RCC 7860 (cell line): ENCODE data around the gene ACSS3.
"Not testable (repeated sequence)": the region's sequence is repeated elsewhere in the genome, so short reads cannot be mapped to it uniquely, and the experiment has no call there.

ENCODE experiments used
- DNase-seq: peaks from one replicate; pipeline ENCODE4 v3.0.0-alpha.2; 2015; ENCODE audit warnings: low spot score
- FAIRE-seq: peaks from 2 replicates; lab custom pipeline; 2012; peaks lifted over from hg19 to GRCh38; lab: Jason Lieb, UNC

ACSS3 gene

GRCh38 chr12:81089412-81089811 lies 11.5 kb downstream of the ACSS3 start:
- no peak for FAIRE-seq
- no peak for DNase-seq

GRCh38 chr12:81092053-81092452 lies 14.2 kb downstream of the ACSS3 start:
- FAIRE-seq, result no peak

DNA sequence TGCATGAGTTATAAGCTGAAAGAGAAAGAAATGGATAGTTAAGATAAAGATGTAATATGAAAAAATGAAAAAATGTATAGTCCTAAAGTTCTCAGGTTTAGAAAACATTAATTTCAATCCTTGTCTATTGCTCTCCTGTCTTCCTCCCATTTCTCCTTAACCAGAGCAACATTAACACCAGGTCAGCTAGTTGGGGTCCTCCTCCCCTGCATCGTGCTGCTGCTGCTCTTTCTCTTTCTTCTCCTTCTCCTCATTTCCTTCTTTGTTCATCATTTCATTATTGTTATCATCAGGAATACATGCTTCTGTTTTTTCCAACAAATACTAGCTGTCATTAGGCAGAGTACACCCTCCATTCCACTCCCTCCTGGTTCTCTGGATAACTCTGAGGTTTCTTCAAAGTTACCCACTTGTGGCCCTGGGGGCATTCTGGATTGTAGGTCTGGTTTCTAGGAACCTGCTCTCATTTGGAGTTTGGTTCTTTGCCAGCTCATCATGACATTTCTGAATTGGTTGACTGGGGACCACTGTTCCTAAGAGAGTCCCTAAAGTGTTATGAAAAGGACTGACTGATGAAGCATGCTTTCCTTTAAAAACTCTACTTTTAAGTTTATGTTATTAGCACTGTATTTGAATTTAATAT lies 17.0 kb downstream of the ACSS3 start:
- no peak for FAIRE-seq
- DNase-seq, result no peak

More at GRCh38 chr12:81092053-81092452, 14.2 kb downstream of the ACSS3 start:
- DNase-seq, result no peak

- DNase-seq (no peak), FAIRE-seq (no peak)
These were observed 17.8 kb downstream of the ACSS3 start for GRCh38 chr12:81095501-81096232.

DNA sequence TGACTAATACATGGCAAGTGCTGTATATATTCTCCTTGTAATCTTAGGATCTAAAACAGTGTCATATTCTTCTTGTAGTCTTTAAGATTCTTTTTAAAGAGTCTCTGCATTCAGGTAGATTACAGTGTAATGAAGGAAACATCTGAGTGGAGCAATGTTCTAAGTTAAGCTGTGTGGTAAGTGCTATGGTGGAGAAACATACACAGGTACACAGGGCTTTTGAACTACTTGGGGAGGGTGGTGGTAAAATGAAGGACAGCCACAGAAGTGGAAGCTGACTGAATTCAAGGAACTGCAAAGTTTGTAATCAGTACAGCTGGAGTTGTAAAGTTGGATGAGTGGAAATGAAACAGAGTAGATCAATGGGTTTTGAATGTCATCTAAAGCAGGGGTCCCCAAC lies 27.8 kb downstream of the ACSS3 start:
- FAIRE-seq (no peak), DNase-seq (no peak)

DNA sequence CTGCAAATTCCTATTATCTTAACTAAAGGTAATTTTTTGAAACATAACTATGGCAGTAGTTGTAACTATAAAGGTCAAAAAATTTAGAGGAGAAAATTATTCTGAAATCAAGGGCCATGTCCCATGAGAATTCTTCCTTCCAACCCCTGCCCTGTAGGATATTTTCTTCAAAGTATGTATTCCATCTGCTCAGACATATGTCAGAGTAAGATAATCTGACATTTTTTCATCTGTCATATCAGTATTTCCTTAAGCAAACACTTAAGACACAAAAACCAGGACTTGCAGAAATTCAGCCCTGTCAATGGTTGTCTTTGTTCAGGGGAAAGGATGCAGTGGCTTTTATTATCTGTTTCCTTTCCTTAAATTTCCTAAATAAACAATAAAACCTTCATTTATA lies 36.3 kb downstream of the ACSS3 start:
- DNase-seq (no peak), FAIRE-seq (no peak)

DNA sequence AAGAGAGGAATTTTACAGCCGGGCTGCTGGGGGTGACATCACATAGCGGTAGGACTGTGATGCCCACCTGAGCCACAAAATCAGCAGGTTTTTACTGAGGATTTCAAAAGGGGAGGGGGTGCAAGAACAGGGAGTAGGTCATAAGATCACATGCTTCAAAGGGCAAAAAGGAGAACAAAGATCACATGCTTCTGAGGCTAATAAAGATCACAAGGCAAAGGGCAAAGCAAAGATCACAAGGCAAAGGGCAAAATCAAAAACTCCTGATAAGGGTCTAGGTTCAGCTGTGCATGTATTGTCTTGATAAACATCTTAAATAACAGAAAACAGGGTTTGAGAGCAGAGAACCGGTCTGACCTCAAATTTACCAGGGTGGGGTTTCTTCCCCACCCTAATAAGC lies 41.2 kb downstream of the ACSS3 start:
- FAIRE-seq, DNase-seq: not testable (repeated sequence)

DNA sequence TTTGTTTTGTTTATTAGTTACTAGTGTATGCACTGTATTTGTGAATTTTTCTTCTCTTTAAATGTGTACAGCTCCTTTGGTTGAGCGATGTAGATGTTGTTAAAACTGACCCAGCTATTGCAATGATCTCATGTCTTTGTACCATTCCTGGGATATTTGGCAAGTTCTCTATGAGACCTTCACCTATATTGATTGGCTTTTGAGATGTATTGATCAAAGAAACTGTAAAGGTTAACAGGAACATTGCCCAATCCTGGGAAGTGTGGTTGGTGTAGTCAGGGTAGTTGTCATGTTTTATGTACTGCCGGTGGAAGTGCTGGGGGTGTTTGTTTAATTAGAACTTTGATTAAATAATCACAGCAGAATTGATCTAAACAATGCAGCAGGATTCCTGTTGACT lies 43.1 kb downstream of the ACSS3 start:
- FAIRE-seq, result no peak
- DNase-seq, result no peak

DNA sequence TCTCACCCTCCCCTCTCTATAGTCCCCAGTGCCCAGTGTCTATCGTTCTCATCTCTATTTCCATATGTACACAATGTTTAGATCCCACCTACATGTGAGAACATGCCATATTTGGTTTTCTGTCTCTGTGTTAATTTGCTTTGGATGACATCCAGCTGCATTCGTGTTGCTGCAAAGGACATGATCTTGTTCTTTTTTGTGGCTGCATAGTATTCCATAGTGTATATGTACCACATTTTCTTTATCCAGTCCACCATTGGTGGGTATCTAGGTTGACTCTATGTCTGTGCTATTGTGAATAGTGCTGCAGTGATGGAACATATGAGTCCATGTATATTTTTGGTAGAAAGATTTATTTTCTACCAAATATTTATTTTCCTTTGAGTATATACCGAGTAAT lies 45.7 kb downstream of the ACSS3 start:
- FAIRE-seq, result no peak
- no peak for DNase-seq

- DNase-seq (no peak), FAIRE-seq (no peak)
These were observed 47.8 kb downstream of the ACSS3 start for GRCh38 chr12:81125691-81126090.

DNA sequence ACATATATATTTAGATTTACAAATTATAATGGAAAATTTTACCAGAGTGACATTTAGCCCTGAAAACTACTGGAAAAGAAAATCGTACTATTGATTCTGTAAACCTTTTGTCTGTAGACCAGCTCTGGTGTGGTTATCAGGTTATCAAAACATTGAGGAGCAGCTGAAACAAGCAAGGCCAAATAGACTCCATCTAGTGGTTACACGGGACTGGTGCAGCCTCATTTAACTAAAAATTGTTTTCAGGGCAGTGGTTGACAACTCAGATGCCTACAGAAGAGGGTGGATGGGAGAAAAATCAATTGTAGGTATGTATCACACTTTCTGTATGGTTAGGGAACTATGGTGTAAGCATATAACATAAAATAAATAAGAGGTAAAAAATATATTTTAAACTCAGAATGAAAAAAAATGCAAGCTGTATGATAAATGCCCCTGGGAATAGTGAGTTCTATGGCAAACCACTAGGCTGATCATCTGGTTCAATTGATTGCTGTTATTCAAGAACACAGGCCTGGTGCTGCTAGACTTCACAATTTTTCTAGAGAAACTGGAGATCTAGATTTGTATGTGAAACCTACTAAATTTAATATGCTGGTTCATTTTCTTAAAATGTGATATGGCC lies 51.2 kb downstream of the ACSS3 start:
- FAIRE-seq, result peak; percentile 38

GRCh38 chr12:81136519-81136918 lies 58.6 kb downstream of the ACSS3 start:
- DNase-seq (no peak), FAIRE-seq (no peak)

More for the DNA sequence above, 51.2 kb downstream of the ACSS3 start:
- DNase-seq, result peak; percentile 11

- DNase-seq (no peak), FAIRE-seq (no peak)
These were observed 59.9 kb downstream of the ACSS3 start for GRCh38 chr12:81137801-81138200.

DNA sequence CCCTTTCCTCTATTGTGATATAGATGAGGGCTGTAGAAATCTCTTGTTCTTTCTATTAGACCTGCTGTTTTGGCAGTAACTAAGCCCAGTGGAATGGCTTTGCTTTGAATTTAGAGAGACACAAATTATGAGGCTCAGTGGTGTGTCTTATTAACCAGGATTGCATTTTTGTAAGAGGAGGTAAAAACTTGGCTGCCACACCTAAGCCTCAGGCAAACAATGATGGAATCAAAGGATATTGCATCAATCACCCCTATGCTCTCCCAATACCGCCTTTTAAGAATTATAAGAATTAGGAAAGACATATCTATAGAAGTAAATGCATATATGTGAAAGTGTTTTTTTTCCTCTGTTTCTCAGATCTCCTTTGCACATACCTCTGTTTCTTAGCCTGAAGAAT lies 63.3 kb downstream of the ACSS3 start:
- FAIRE-seq (no peak), DNase-seq (no peak)

GRCh38 chr12:81143057-81143456 lies 65.2 kb downstream of the ACSS3 start:
- DNase-seq, result no peak
- no peak for FAIRE-seq

- DNase-seq (no peak), FAIRE-seq (no peak)
These were observed 68.6 kb downstream of the ACSS3 start for GRCh38 chr12:81146228-81147225.

- FAIRE-seq (no peak), DNase-seq (no peak)
These were observed 69.5 kb downstream of the ACSS3 start for GRCh38 chr12:81147292-81147919.

- DNase-seq, result no peak
- no peak for FAIRE-seq
These were observed 72.5 kb downstream of the ACSS3 start for GRCh38 chr12:81150382-81150781.

DNA sequence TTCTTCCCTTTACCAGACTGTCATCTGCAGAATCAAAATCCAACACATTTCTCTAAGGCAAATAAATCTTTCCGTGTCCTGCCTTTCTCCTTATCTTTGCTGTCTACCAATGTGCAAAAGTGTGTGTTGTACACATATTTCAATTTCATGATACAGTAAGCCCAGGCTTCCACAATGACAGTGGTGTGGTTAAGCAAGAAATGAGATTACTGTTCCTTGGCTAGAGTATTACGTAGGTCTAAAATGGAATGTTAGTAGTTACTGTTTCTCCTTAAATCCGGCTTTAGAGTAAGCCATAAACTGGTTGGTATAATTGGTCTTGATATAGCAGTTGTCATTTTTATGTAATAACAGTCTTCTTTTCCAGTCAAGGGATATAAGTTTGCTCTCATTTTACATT lies 82.0 kb downstream of the ACSS3 start:
- DNase-seq (no peak), FAIRE-seq (no peak)

DNA sequence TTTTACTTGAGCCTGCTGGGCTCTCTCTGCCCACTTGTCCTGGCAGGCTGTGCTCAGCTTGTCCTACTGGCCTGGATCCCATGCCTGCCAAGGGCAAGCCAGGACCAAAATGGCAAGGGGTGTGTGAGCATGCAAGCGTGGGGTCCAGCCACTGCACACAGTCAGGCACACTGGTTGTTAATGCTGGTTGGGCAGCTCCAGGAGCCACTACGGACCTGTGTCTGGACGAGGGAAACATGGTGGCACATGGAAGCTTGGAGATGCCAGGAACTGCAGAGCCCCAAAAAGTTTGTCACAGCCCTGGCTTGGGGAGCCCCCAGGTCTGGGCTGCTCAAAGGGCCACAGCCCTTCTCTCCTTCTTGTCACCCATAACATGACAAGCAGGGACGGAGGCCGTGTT lies 83.8 kb downstream of the ACSS3 start:
- DNase-seq, result no peak
- no peak for FAIRE-seq
